ENCODE data around the gene STAG2.

GRCh38 chrX:123988423-123989111 lies 27.1 kb downstream of the STAG2 start:
- no peak for TF ChIP-seq POLR2AphosphoS5 (IDR thresholded peaks at IDR 0.05; ENCODE audit: low read depth, low read length)
- TF ChIP-seq POLR2A (IDR thresholded peaks at IDR 0.05; ENCODE audit: low read depth, low read length): no peak
- TF ChIP-seq SPI1 (IDR thresholded peaks at IDR 0.05; ENCODE audit: low read depth, low read length): no peak
- TF ChIP-seq POU2F2 (IDR thresholded peaks at IDR 0.05; ENCODE audit: low read depth, low read length): no peak

Measured in GM12891 (cell line).